GM12874 (cell line): ENCODE results near the gene IL3RA.

ENCODE experiments used
- CTCF ChIP-seq: IDR thresholded peaks from 2 replicates; pipeline ENCODE4 v1.5.1; 2011; ENCODE audit warnings: low read depth, mild to moderate bottlenecking, control low read depth, low read length, moderate library complexity; ENCODE audit not compliant: insufficient read depth

IL3RA gene

GRCh38 chrX:1359477-1359873, 22.9 kb downstream of the IL3RA start:
- TF ChIP-seq CTCF = no peak

- no peak for TF ChIP-seq CTCF
Measured at GRCh38 chrX:1360171-1360570, 23.6 kb downstream of the IL3RA start.

- TF ChIP-seq CTCF = no peak
Measured at GRCh38 chrX:1361275-1361674, 24.7 kb downstream of the IL3RA start.

GRCh38 chrX:1361910-1362309, 25.3 kb downstream of the IL3RA start:
- no peak for TF ChIP-seq CTCF

GRCh38 chrX:1368385-1368698, 31.8 kb downstream of the IL3RA start:
- TF ChIP-seq CTCF = no peak

GRCh38 chrX:1378306-1378759, 41.7 kb downstream of the IL3RA start:
- no peak for TF ChIP-seq CTCF

GRCh38 chrX:1380672-1381233, 44.2 kb downstream of the IL3RA start:
- no peak for TF ChIP-seq CTCF
